Testis (tissue), 3 donors: ENCODE measurements around the gene PPP1R13B. TPM values are rescaled to one million over a fixed set of nuclear protein-coding genes. Genes with fewer than 3 reads are reported as not detected.

Experiments used
- DNase-seq: peaks from one replicate; pipeline ENCODE4 v3.0.0-alpha.2; 2019
- H3K27ac ChIP-seq, 2 donors: fragments of 200-600 bp; sonication (generic); one replicate each; pipeline ENCODE4 v1.5.1; 2019
- H3K27me3 ChIP-seq: fragments of 200-600 bp; sonication (generic); one replicate; pipeline ENCODE4 v1.5.1; 2019
- H3K36me3 ChIP-seq: fragments of 200-600 bp; sonication (generic); one replicate; pipeline ENCODE4 v1.5.1; 2017; ENCODE audit warnings: low read depth; ENCODE audit errors: missing control alignments
- H3K4me1 ChIP-seq: fragments of 200-600 bp; sonication (generic); one replicate; pipeline ENCODE4 v1.5.1; 2019
- H3K4me3 ChIP-seq, 2 donors: fragments of 200-600 bp; sonication (generic); one replicate each; pipeline ENCODE4 v1.5.1; 2017 to 2019
- H3K9me3 ChIP-seq: fragments of 200-600 bp; sonication (generic); one replicate; pipeline ENCODE4 v1.5.1; 2017
- POLR2A ChIP-seq: fragments of 450-650 bp; IDR thresholded peaks from one replicate; pipeline ENCODE4 v1.6.1; 2017; ENCODE audit warnings: antibody characterized with exemption, mild to moderate bottlenecking, moderate library complexity
- WGBS, 2 donors: methylation state at CpG; one replicate each; pipeline ENCODE4 v1.1.5; 2018; 5-methylcytosine and 5-hydroxymethylcytosine counted together
- intact Hi-C: fragments of 100-400 bp; cut with DNase I; formaldehyde crosslinking; loops from one replicate; pipeline ENCODE4 v1.15.1; 2023; ENCODE audit warnings: low total_unique reads
- polyA plus RNA-seq: library from polyadenylated mRNA; stranded (reverse); fragments of 350-450 nt; fragmentation: Illumina TruSeq; extraction: RNeasy Lipid Tissue Mini Kit (QIAGEN cat#74804); gene quantifications from one replicate; pipeline ENCODE4 v1.2.3, GENCODE V29; 2014; ENCODE audit warnings: low read depth, low replicate concordance; ENCODE audit not compliant: insufficient read depth
- total RNA-seq, 2 donors: library from RNA; depleted of rRNA; stranded (reverse); fragments of >200 nt; gene quantifications; one replicate each; pipeline ENCODE4 v1.2.3, GENCODE V29; 2016
- TF ChIP-seq, protein P1 (sequence below), 3 experiments: fragments of 450-650 bp in 2 of 3; fragments of 200-600 bp in 1 of 3; sonication (generic) in 1 of 3; IDR thresholded peaks; one replicate each; pipeline ENCODE4 v1.5.1; 2016 to 2019; ENCODE audit warnings: antibody characterized with exemption in 3 of 3, mild to moderate bottlenecking in 2 of 3, moderate library complexity in 1 of 3

Gene PPP1R13B
- total and polyA plus RNA-seq, 3 donors from 2014 or later, result 73.1 to 89.2 (median 82.4) TPM

DNA sequence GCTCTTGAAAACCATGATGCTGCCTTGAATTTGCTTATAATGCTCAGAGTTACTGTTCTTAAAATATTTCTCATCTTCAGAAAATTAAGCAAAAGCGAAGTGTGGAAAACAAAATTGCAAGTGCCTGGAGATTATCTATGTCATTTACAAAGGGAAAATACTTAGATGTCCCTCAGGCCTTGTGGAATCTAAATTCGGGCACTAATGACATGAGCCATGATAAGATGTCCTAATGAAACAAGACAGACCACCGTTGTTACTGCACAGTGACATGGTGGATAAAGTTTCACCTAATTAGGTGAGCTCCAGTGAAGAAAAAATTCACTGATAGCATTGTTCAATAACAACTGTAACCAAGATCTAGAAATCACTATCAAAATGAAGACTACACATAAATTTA, 30.4 kb downstream of the PPP1R13B start:
- H3K9me3 ChIP-seq, result no peaks in the 10 kb centered on the region
- peaks cover 14% of the 10 kb centered on the region for H3K4me1 ChIP-seq
- TF ChIP-seq POLR2A, result no peak
- TF ChIP-seq, protein P1, sequence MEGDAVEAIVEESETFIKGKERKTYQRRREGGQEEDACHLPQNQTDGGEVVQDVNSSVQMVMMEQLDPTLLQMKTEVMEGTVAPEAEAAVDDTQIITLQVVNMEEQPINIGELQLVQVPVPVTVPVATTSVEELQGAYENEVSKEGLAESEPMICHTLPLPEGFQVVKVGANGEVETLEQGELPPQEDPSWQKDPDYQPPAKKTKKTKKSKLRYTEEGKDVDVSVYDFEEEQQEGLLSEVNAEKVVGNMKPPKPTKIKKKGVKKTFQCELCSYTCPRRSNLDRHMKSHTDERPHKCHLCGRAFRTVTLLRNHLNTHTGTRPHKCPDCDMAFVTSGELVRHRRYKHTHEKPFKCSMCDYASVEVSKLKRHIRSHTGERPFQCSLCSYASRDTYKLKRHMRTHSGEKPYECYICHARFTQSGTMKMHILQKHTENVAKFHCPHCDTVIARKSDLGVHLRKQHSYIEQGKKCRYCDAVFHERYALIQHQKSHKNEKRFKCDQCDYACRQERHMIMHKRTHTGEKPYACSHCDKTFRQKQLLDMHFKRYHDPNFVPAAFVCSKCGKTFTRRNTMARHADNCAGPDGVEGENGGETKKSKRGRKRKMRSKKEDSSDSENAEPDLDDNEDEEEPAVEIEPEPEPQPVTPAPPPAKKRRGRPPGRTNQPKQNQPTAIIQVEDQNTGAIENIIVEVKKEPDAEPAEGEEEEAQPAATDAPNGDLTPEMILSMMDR (IDR thresholded peaks at IDR 0.05), result no peak
- no peak for DNase-seq
- no peaks in the 10 kb centered on the region for H3K27me3 ChIP-seq
- no peaks in the 10 kb centered on the region for H3K36me3 ChIP-seq
- no peak overlapping the region for H3K27ac ChIP-seq
- no peak overlapping the region for H3K4me3 ChIP-seq
- 60 to 61% methylated on average over 3 of the region's 3 CpGs for WGBS, 2 donors
- intact Hi-C loops, result no loop called here

DNA sequence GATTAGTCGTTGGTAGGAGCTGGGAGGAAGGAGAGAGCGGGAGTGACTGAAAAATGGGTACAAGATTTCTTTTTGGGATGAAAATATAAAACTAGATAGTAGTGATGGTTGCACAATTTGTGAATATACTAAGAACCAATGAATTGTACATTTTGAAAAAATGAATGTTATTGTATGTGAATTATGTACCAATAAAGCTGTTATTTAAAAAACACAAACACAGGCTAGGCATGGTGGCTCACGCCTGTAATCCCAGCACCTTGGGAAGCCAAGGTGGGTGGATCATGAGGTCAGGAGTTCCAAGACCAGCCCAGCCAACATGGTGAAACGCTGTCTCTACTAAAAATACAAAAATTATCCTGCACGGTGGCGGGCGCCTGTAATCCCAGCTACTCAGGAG, 32.1 kb downstream of the PPP1R13B start:
- H3K4me3 ChIP-seq, result no peak overlapping the region
- no peak for TF ChIP-seq POLR2A
- TF ChIP-seq, protein P1 (IDR thresholded peaks at IDR 0.05), result no peak
- H3K4me1 ChIP-seq, result peaks cover 9% of the 10 kb centered on the region
- no peaks in the 10 kb centered on the region for H3K9me3 ChIP-seq
- H3K36me3 ChIP-seq, result no peaks in the 10 kb centered on the region
- WGBS, 2 donors, result 68 to 85% methylated on average over 7 of the region's 7 CpGs
- no peaks in the 10 kb centered on the region for H3K27me3 ChIP-seq
- intact Hi-C loops, result no loop called here
- no peak overlapping the region for H3K27ac ChIP-seq
- no peak for DNase-seq

DNA sequence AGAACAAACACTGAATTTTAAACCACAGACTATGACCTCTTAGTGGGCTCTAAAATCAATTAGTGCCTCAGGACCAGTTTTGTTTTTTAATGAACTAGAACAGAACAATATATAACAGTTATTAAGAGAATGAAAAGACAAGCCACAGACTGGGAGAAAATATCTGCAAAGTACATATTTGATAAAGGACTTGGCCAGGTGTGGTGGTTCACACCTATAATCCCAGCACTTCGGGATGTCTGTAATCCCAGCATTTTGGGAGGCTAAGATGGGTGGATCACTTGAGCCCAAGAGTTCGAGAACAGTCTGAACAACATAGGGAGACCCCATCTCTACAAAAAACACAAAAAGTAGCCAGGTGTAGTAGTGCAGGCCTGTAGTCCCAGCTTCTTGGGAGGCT, 36.2 kb downstream of the PPP1R13B start:
- DNase-seq, result no peak
- no peaks in the 10 kb centered on the region for H3K9me3 ChIP-seq
- TF ChIP-seq, protein P1 (IDR thresholded peaks at IDR 0.05), result no peak
- no peak for TF ChIP-seq POLR2A
- 87 to 93% methylated on average over 2 of the region's 2 CpGs for WGBS, 2 donors
- H3K27ac ChIP-seq, result no peak overlapping the region
- intact Hi-C loops, result no loop called here
- H3K27me3 ChIP-seq, result no peaks in the 10 kb centered on the region
- no peaks in the 10 kb centered on the region for H3K36me3 ChIP-seq
- H3K4me3 ChIP-seq, result no peak overlapping the region
- H3K4me1 ChIP-seq, result no peaks in the 10 kb centered on the region

DNA sequence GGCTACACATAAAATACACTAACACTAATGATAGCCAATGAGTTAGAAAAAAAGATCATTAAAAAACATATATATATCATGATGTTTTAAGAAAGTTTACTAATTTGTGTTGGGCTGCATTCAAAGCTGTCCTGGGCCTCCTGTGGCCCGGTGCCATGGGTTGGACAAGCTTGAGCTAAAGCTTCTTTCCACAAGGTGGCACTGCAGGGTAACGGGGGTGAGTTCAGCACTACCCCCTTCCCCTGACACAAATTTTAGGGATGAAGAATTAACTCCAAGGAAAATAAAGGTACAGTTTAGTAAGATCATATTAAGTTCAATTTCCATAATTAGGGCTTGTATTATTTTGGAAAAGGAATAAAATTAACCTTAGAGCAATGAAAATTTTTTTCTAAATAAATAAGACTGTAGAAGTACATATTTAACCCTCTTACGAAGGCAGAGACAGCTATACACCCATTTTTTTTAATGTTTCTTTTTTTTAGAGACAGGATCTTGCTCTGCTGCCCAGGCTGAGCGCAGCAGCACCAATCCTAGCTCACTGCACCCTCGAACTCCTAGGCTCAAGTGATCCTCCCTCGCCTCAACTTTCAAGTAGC, 38.9 kb downstream of the PPP1R13B start:
- no peak overlapping the region for H3K27ac ChIP-seq
- H3K36me3 ChIP-seq, result no peaks in the 10 kb centered on the region
- WGBS, 2 donors, result 59 to 61% methylated on average over 6 of the region's 6 CpGs
- H3K4me3 ChIP-seq, result no peak overlapping the region
- no peaks in the 10 kb centered on the region for H3K4me1 ChIP-seq
- peak; percentile 82 for DNase-seq
- H3K27me3 ChIP-seq, result no peaks in the 10 kb centered on the region
- no peaks in the 10 kb centered on the region for H3K9me3 ChIP-seq
- no peak for TF ChIP-seq POLR2A
- TF ChIP-seq, protein P1 (IDR thresholded peaks at IDR 0.05), result peak; percentile 68 to 82 (median 73)
- intact Hi-C loops, result loop anchor here (10.0 kb wide), 1 partner anchor 106 kb away; no protein-coding TSS in a partner anchor

DNA sequence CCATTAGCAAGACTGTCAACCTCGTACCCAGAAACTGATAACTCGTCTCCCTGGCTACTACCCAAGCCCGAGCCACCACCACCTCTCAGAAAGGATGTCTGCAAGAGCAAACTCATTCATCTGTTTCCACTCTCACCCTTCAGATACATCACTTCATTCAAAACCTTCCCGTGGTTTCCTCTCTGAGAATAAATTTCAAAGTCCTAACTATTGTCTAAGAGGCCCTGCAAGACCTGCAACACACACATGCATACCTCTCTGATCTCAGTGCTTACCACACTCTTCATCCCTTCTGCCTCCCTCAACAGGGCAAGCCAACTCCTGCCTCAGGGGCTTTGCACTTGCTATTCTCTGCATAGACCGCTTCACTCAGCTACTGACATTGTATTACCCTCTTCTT, 40.6 kb downstream of the PPP1R13B start:
- intact Hi-C loops, result loop anchor here (10.0 kb wide), 1 partner anchor 108 kb away; no protein-coding TSS in a partner anchor
- TF ChIP-seq, protein P1 (IDR thresholded peaks at IDR 0.05), result no peak
- TF ChIP-seq POLR2A, result no peak
- H3K9me3 ChIP-seq, result no peaks in the 10 kb centered on the region
- DNase-seq, result no peak
- H3K4me1 ChIP-seq, result no peaks in the 10 kb centered on the region
- no peaks in the 10 kb centered on the region for H3K27me3 ChIP-seq
- no peak overlapping the region for H3K4me3 ChIP-seq
- H3K36me3 ChIP-seq, result no peaks in the 10 kb centered on the region
- H3K27ac ChIP-seq, result no peak overlapping the region
- 49 to 62% methylated on average over 5 of the region's 5 CpGs for WGBS, 2 donors
